ENCODE measurements around the gene CTDSP2. TPM values are rescaled to one million over a fixed set of nuclear protein-coding genes. Genes with fewer than 3 reads are reported as not detected.

Gene CTDSP2
- total RNA-seq, 1 donor from 2014 or later = 181 TPM

DNA sequence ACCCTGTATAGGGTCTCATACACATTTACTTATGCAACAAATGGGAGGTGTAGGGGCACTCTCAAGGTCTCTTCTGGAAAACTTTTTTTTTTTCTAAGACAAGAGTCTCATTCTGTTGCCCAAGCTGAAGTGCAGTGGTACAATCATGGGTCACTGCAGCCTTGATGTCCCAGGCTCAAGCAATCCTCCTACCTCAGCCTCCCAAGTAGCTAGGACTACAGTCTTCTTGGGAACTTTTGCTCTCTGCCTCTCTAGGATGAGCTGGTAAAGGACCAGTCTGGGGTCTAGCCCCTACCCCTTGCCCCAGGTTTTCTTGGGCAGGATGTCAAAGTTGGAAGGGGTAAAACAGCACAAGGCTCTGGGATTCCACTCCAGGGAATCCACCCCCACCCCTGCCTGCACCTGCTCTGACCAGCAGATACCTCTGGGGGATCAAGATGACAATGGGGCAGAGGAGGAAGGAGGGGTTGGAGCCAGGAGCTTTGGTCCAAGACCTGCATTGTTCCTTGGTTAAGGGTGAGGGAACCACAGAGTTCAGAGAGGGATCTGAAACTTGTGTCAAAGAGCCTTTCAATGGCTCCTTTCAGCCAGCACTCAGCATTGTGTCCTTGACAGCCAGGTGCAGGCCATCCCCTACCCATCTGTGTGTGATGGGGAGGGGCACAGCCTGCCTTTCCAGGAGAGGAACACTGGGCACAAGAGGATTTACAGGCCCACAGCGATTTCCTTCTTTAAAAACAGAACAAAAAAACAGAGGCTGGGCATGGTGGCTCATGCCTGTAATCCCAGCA is 12.2 kb downstream of the CTDSP2 start:
- DNase-seq (ENCODE audit: low spot score) = no peak
- Mint-ChIP-seq H3K27ac (ENCODE audit: unreplicated experiment) (no peak overlapping the region), H3K36me3 (ENCODE audit: low read depth, unreplicated experiment) (peaks cover 7% of the 10 kb centered on the region), H3K27me3 (ENCODE audit: unreplicated experiment) (peaks cover 11% of the 10 kb centered on the region), H3K9me3 (ENCODE audit: unreplicated experiment) (no peaks in the 10 kb centered on the region), H3K4me1 (ENCODE audit: unreplicated experiment) (peaks cover 62% of the 10 kb centered on the region), H3K4me3 (ENCODE audit: unreplicated experiment) (no peak overlapping the region)
- TF ChIP-seq, protein P1, sequence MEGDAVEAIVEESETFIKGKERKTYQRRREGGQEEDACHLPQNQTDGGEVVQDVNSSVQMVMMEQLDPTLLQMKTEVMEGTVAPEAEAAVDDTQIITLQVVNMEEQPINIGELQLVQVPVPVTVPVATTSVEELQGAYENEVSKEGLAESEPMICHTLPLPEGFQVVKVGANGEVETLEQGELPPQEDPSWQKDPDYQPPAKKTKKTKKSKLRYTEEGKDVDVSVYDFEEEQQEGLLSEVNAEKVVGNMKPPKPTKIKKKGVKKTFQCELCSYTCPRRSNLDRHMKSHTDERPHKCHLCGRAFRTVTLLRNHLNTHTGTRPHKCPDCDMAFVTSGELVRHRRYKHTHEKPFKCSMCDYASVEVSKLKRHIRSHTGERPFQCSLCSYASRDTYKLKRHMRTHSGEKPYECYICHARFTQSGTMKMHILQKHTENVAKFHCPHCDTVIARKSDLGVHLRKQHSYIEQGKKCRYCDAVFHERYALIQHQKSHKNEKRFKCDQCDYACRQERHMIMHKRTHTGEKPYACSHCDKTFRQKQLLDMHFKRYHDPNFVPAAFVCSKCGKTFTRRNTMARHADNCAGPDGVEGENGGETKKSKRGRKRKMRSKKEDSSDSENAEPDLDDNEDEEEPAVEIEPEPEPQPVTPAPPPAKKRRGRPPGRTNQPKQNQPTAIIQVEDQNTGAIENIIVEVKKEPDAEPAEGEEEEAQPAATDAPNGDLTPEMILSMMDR (IDR thresholded peaks at IDR 0.05; ENCODE audit: unreplicated experiment) = no peak

DNA sequence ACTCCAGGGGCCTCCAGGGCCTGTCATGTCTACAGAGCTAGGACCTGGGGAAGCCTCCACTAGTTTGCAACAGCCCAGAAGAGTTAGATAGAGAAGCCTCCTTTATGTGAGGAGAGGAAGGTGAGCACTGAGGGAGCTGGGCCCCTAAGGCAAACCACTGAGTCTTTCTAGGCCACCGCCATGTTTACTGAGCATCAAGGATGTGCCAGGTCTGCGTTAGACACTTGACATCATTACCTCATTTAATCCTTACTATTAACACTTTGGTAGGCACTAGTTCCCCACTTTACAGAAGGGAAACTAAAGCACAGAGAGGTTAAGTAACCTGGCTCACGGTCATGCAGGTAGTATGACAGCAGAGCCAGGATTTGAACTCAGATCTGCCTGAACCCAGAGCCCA is 12.9 kb downstream of the CTDSP2 start:
- Mint-ChIP-seq H3K27ac (ENCODE audit: unreplicated experiment) (no peak overlapping the region), H3K36me3 (ENCODE audit: low read depth, unreplicated experiment) (peaks cover 13% of the 10 kb centered on the region), H3K4me3 (ENCODE audit: unreplicated experiment) (peak overlapping the region; percentile 57), H3K27me3 (ENCODE audit: unreplicated experiment) (peaks cover 11% of the 10 kb centered on the region), H3K4me1 (ENCODE audit: unreplicated experiment) (peaks cover 62% of the 10 kb centered on the region), H3K9me3 (ENCODE audit: unreplicated experiment) (no peaks in the 10 kb centered on the region)
- TF ChIP-seq, protein P1 (IDR thresholded peaks at IDR 0.05; ENCODE audit: unreplicated experiment) = no peak
- no peak for DNase-seq (ENCODE audit: low spot score)

DNA sequence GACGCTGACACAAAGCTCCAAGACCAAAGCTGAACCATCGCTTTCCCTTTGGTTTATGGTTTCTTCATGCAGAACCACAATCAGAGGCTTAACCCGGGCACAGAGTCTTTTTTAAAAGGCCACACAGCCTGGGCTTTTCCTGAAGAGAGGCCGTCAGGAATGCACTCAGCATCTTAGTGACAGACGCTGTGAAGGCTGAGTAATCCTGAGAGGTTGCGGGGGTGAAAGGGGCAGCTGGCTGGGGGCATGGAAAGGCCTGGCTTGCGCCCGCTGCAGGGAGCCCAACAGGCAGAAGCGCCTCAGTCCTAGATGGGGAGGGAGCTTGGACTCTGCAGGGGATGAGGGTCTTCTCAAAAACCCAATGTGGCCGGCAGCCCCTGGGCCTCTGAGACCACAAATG is 13.6 kb downstream of the CTDSP2 start:
- Mint-ChIP-seq H3K27ac (ENCODE audit: unreplicated experiment) (no peak overlapping the region), H3K4me1 (ENCODE audit: unreplicated experiment) (peaks cover 58% of the 10 kb centered on the region), H3K9me3 (ENCODE audit: unreplicated experiment) (no peaks in the 10 kb centered on the region), H3K4me3 (ENCODE audit: unreplicated experiment) (no peak overlapping the region), H3K36me3 (ENCODE audit: low read depth, unreplicated experiment) (peaks cover 16% of the 10 kb centered on the region), H3K27me3 (ENCODE audit: unreplicated experiment) (peaks cover 6% of the 10 kb centered on the region)
- TF ChIP-seq, protein P1 (IDR thresholded peaks at IDR 0.05; ENCODE audit: unreplicated experiment) = no peak
- DNase-seq (ENCODE audit: low spot score) = no peak

DNA sequence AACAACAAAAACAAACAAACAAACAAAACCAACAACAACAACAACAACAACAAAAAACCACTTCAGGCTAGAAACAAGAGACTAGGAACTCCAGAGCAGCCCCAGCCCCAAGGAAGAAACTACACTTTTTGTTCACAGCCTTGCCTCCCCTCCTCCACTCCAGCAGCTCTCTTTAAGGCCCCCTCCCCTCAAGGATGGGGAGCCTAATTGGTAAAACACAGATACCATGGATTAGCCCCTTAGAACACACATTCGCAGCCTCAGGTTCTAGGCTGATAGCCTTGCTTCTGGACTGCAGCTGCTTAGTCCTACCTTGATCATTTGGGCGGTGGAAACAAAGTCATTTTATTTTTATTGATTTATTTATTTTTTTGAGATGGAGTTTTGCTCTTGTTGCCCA is 16.1 kb downstream of the CTDSP2 start:
- TF ChIP-seq, protein P1 (IDR thresholded peaks at IDR 0.05; ENCODE audit: unreplicated experiment) = no peak
- H3K27me3 Mint-ChIP-seq (ENCODE audit: unreplicated experiment) = peaks cover 6% of the 10 kb centered on the region
- no peak overlapping the region for H3K4me3 Mint-ChIP-seq (ENCODE audit: unreplicated experiment)
- peaks cover 27% of the 10 kb centered on the region for H3K36me3 Mint-ChIP-seq (ENCODE audit: low read depth, unreplicated experiment)
- H3K9me3 Mint-ChIP-seq (ENCODE audit: unreplicated experiment) = no peaks in the 10 kb centered on the region
- peaks cover 39% of the 10 kb centered on the region for H3K4me1 Mint-ChIP-seq (ENCODE audit: unreplicated experiment)
- H3K27ac Mint-ChIP-seq (ENCODE audit: unreplicated experiment) = peak overlapping the region; percentile 30
- no peak for DNase-seq (ENCODE audit: low spot score)

DNA sequence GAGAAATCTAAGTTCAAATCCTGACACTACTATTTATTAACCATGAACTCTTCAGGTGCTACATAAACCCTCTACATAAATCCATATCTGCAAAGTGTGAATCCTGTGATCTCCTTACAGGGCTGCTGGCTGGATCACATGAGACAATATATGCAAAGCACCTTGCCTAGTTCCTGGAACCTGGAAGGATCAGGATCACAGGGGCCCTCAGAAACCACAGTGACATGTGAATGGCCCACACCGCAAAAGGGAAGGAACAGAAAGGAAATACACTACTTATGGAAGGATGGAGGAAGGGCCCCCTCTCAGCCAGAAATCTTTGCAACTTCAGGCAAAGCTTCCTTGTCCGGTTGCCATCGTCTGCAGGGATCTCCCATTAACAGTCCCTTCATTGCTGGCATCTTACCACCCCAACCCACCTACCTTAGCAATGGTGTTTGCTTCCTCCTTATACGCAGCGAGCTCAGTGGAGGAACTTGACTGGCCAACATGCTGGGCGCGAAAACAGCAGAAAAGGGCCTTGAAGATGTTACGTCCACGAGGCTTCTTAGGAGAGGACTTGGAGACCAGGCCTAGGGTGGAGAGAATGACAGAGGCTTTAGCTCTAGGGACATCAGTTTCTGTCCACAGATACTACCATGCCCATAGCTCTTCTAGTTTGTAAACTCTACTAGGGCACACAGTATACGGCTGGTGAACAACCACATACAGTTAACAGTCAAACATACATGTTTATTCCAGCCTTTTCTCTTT is 17.3 kb downstream of the CTDSP2 start:
- TF ChIP-seq, protein P1 (IDR thresholded peaks at IDR 0.05; ENCODE audit: unreplicated experiment) = no peak
- Mint-ChIP-seq H3K27me3 (ENCODE audit: unreplicated experiment) (peaks cover 6% of the 10 kb centered on the region), H3K9me3 (ENCODE audit: unreplicated experiment) (no peaks in the 10 kb centered on the region), H3K4me3 (ENCODE audit: unreplicated experiment) (no peak overlapping the region), H3K4me1 (ENCODE audit: unreplicated experiment) (peaks cover 40% of the 10 kb centered on the region), H3K27ac (ENCODE audit: unreplicated experiment) (peak overlapping the region; percentile 48), H3K36me3 (ENCODE audit: low read depth, unreplicated experiment) (peaks cover 36% of the 10 kb centered on the region)
- no peak for DNase-seq (ENCODE audit: low spot score)

All from endothelial cell (in vitro differentiated cells).